Loucy (cell line): ENCODE data around the gene TXLNB.
"Not testable (repeated sequence)": the region's sequence is repeated elsewhere in the genome, so short reads cannot be mapped to it uniquely, and the experiment has no call there.

Experiments used
- H2AFZ ChIP-seq: fragments of 200-600 bp; sonication (generic); 2 replicates; pipeline ENCODE4 v1.6.0; 2016; ENCODE audit warnings: antibody characterized with exemption, mild to moderate bottlenecking, low read length, moderate library complexity
- H3F3A ChIP-seq: fragments of 200-600 bp; 2 replicates; pipeline ENCODE4 v1.6.0; 2016; ENCODE audit warnings: antibody characterized with exemption, low read depth, mild to moderate bottlenecking
- H3K27me3 ChIP-seq: fragments of 200-600 bp; sonication (generic); 2 replicates; pipeline ENCODE4 v1.6.1; 2014; ENCODE audit warnings: low read length, mild to moderate bottlenecking; ENCODE audit not compliant: insufficient read depth, poor library complexity, severe bottlenecking
- H3K36me3 ChIP-seq: fragments of 200-600 bp; sonication (generic); 2 replicates; pipeline ENCODE4 v1.6.1; 2016; ENCODE audit warnings: low read length; ENCODE audit not compliant: insufficient read depth
- H3K4me1 ChIP-seq: fragments of 200-600 bp; sonication (generic); 2 replicates; pipeline ENCODE4 v1.5.1; 2014; ENCODE audit warnings: low read length, mild to moderate bottlenecking; ENCODE audit not compliant: insufficient read depth, poor library complexity, severe bottlenecking
- H3K4me2 ChIP-seq: fragments of 200-600 bp; sonication (generic); 2 replicates; pipeline ENCODE4 v1.6.0; 2014; ENCODE audit warnings: antibody characterized with exemption, low read length, low read depth, mild to moderate bottlenecking; ENCODE audit not compliant: poor library complexity, severe bottlenecking
- H3K4me3 ChIP-seq: fragments of 200-600 bp; sonication (generic); 2 replicates; pipeline ENCODE4 v1.5.1; 2014; ENCODE audit warnings: low read length, mild to moderate bottlenecking, mixed read lengths; ENCODE audit not compliant: poor library complexity, severe bottlenecking
- H3K79me2 ChIP-seq: fragments of 200-600 bp; sonication (generic); 2 replicates; pipeline ENCODE4 v1.6.1; 2014; ENCODE audit warnings: low read length; ENCODE audit not compliant: insufficient read depth
- H3K9ac ChIP-seq: fragments of 200-600 bp; sonication (generic); 2 replicates; pipeline ENCODE4 v1.6.0; 2014; ENCODE audit warnings: mild to moderate bottlenecking, low read depth, low read length, moderate library complexity; ENCODE audit not compliant: poor library complexity, severe bottlenecking
- H3K9me2 ChIP-seq: fragments of 200-600 bp; sonication (generic); replicated peaks from 2 replicates; pipeline ENCODE4 v1.6.1; 2016; ENCODE audit warnings: low read depth, low read length, mixed read lengths
- H3K9me3 ChIP-seq: fragments of 200-600 bp; sonication (generic); 2 replicates; pipeline ENCODE4 v1.6.1; 2014; ENCODE audit warnings: mild to moderate bottlenecking, antibody characterized with exemption, low read length, low read depth; ENCODE audit not compliant: insufficient read depth
- H4K20me1 ChIP-seq: fragments of 200-600 bp; sonication (generic); 2 replicates; pipeline ENCODE4 v1.6.0; 2014; ENCODE audit warnings: antibody characterized with exemption, low read length, mild to moderate bottlenecking; ENCODE audit not compliant: insufficient read depth, poor library complexity, severe bottlenecking
- EZH2phosphoT487 ChIP-seq: fragments of 200-600 bp; IDR thresholded peaks from 2 replicates; pipeline ENCODE4 v1.6.1; 2018; ENCODE audit warnings: antibody characterized with exemption, mild to moderate bottlenecking, moderate library complexity, borderline replicate concordance
- TF ChIP-seq, protein P1 (sequence below): fragments of 200-600 bp; sonication (generic); conservative IDR thresholded peaks from 2 replicates; pipeline ENCODE4 v1.5.1; 2014; ENCODE audit warnings: mild to moderate bottlenecking, antibody characterized with exemption, low read length

The TXLNB gene

DNA sequence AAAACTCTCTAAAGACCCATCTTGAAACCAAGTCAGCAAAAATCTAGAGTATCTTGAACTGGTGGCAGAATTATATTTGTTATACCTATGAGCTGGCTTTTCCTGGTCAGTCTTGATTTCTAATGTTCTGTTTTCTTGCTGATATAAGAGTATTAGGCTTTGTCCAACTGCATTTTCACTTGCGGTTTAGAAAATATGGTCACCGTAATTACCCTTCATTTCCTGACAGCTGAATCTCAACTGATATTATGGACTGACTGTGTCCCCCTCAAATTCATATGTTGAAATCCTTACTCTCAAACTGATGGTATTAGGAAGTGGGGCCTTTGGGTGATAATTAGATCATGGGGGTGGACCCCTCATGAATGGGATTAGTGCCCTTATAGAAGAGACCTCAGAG lies 72.1 kb downstream of the TXLNB start:
- Histone ChIP-seq H4K20me1 (no peaks in the 10 kb centered on the region), H3K9ac (no peak overlapping the region), H3K4me1 (peaks cover 6% of the 10 kb centered on the region), H3K79me2 (no peaks in the 10 kb centered on the region), H3K36me3 (no peaks in the 10 kb centered on the region), H3F3A (no peaks in the 10 kb centered on the region), H3K9me2 (no peaks in the 10 kb centered on the region), H3K27me3 (no peaks in the 10 kb centered on the region), H3K9me3 (no peaks in the 10 kb centered on the region), H2AFZ (peak overlapping the region; percentile 87), H3K4me2 (peak overlapping the region; percentile 9), H3K4me3 (no peak overlapping the region)
- TF ChIP-seq, protein P1, sequence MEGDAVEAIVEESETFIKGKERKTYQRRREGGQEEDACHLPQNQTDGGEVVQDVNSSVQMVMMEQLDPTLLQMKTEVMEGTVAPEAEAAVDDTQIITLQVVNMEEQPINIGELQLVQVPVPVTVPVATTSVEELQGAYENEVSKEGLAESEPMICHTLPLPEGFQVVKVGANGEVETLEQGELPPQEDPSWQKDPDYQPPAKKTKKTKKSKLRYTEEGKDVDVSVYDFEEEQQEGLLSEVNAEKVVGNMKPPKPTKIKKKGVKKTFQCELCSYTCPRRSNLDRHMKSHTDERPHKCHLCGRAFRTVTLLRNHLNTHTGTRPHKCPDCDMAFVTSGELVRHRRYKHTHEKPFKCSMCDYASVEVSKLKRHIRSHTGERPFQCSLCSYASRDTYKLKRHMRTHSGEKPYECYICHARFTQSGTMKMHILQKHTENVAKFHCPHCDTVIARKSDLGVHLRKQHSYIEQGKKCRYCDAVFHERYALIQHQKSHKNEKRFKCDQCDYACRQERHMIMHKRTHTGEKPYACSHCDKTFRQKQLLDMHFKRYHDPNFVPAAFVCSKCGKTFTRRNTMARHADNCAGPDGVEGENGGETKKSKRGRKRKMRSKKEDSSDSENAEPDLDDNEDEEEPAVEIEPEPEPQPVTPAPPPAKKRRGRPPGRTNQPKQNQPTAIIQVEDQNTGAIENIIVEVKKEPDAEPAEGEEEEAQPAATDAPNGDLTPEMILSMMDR, result no peak
- no peak for TF ChIP-seq EZH2phosphoT487

DNA sequence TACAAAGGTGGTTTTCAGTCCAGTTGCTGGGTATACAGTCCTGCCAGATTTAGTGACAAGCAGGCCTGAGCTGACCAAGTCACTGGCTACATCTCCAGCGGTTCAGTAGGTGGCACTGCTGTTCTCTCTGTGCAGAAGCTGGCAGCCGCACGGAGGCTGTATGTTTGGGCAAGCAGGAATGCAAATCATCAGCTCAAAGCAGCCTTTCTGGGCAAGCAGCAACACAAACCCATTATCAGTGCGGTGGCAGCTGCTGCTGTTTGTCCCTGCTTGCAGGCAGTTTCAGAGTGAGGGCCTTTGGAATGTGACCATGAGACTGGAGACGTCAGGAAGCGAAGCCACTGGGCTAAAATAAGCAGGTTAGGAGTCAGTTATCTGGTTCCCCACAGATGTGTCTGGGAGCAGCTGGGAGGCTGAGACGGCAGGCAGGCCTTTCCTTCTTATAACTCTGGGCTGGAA lies 72.5 kb downstream of the TXLNB start:
- Histone ChIP-seq H3K4me3 (no peak overlapping the region), H3K79me2 (no peaks in the 10 kb centered on the region), H3K9me2 (no peaks in the 10 kb centered on the region), H3K9me3 (no peaks in the 10 kb centered on the region), H4K20me1 (no peaks in the 10 kb centered on the region), H3F3A (no peaks in the 10 kb centered on the region), H3K27me3 (no peaks in the 10 kb centered on the region), H3K9ac (no peak overlapping the region), H3K36me3 (no peaks in the 10 kb centered on the region), H3K4me2 (peak overlapping the region; percentile 9), H3K4me1 (peaks cover 6% of the 10 kb centered on the region), H2AFZ (peak overlapping the region; percentile 87)
- TF ChIP-seq, protein P1, result peak; percentile 85
- no peak for TF ChIP-seq EZH2phosphoT487

DNA sequence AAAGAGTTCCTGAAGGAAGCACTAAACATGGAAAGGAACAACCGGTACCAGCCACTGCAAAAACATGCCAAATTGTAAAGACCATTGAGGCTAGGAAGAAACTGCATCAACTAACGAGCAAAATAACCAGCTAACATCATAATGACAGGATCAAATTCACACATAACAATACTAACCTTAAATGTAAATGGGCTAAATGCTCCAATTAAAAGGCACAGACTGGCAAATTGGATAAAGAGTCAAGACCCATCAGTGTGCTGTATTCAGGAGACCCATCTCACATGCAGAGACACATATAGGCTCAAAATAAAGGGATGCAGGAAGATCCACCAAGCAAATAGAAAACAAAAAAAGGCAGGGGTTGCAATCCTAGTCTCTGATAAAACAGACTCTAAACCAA lies 79.3 kb downstream of the TXLNB start:
- not testable (repeated sequence) for H3K4me2 ChIP-seq, H3K4me3 ChIP-seq, H4K20me1 ChIP-seq, H3K36me3 ChIP-seq, H3K27me3 ChIP-seq, H3K4me1 ChIP-seq, H3K9me3 ChIP-seq, H3K79me2 ChIP-seq, H3K9me2 ChIP-seq, H3K9ac ChIP-seq, H2AFZ ChIP-seq, H3F3A ChIP-seq

DNA sequence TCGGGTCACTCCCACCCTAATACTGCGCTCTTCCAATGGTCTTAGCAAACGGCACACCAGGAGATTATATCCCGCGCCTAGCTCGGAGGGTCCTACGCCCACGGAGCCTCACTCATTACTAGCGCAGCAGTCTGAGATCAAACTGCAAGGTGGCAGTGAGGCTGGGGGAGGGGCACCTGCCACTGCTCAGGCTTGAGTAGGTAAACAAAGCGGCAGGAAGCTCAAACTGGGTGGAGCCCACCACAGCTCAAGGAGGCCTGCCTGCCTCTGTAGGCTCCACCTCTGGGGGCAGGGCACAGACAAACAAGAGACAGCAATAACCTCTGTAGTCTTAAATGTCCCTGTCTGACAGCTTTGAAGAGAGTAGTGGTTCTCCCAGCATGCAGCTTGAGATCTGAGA lies 81.0 kb downstream of the TXLNB start:
- H3K4me3 ChIP-seq, H2AFZ ChIP-seq, H3K4me1 ChIP-seq, H3K27me3 ChIP-seq, H3K79me2 ChIP-seq, H3K36me3 ChIP-seq, H3K9me2 ChIP-seq, H3K4me2 ChIP-seq, H3F3A ChIP-seq, H3K9me3 ChIP-seq, H4K20me1 ChIP-seq, H3K9ac ChIP-seq: not testable (repeated sequence)
